HG03060 (cell line): ENCODE data around the gene FRAS1.
"Not testable (repeated sequence)": the region's sequence is repeated elsewhere in the genome, so short reads cannot be mapped to it uniquely, and the experiment has no call there.

Experiments
- ATAC-seq: cut with Tn5 transposase; IDR thresholded peaks from one replicate; pipeline ENCODE4 v1.9.1; 2021; ENCODE audit warnings: low read depth, moderate number of reproducible peaks; ENCODE audit not compliant: unreplicated experiment

Gene FRAS1

GRCh38 chr4:78057135-78057599 is at the start of gene FRAS1:
TSS of gene FRAS1 (plus strand) at chr4:78057323. CDS start at chr4:78058010, 687 bp downstream.
- ATAC-seq: no peak

- ATAC-seq: not testable (repeated sequence)
Measured at GRCh38 chr4:78011003-78011402, 46.1 kb upstream of the FRAS1 start.

GRCh38 chr4:78014889-78015886 is 41.9 kb upstream of the FRAS1 start:
- no peak for ATAC-seq

GRCh38 chr4:78018271-78019049 is 38.7 kb upstream of the FRAS1 start:
- ATAC-seq: no peak

GRCh38 chr4:78019414-78019813 is 37.7 kb upstream of the FRAS1 start:
- ATAC-seq: no peak

- ATAC-seq: no peak
Measured at GRCh38 chr4:78020677-78021076, 36.4 kb upstream of the FRAS1 start.

- ATAC-seq: no peak
Measured at GRCh38 chr4:78022517-78022916, 34.6 kb upstream of the FRAS1 start.

GRCh38 chr4:78024085-78024484 is 33.0 kb upstream of the FRAS1 start:
- no peak for ATAC-seq

- no peak for ATAC-seq
Measured at GRCh38 chr4:78024576-78025091, 32.5 kb upstream of the FRAS1 start.

- no peak for ATAC-seq
Measured at GRCh38 chr4:78031417-78031950, 25.6 kb upstream of the FRAS1 start.

- no peak for ATAC-seq
Measured at GRCh38 chr4:78032446-78032845, 24.7 kb upstream of the FRAS1 start.

GRCh38 chr4:78032929-78033328 is 24.2 kb upstream of the FRAS1 start:
- no peak for ATAC-seq

GRCh38 chr4:78033861-78034260 is 23.3 kb upstream of the FRAS1 start:
- ATAC-seq: no peak

- no peak for ATAC-seq
Measured at GRCh38 chr4:78038704-78039103, 18.4 kb upstream of the FRAS1 start.

- ATAC-seq: no peak
Measured at GRCh38 chr4:78039678-78040077, 17.4 kb upstream of the FRAS1 start.

GRCh38 chr4:78040431-78040830 is 16.7 kb upstream of the FRAS1 start:
- ATAC-seq: no peak

- ATAC-seq: no peak
Measured at GRCh38 chr4:78047366-78047765, 9.8 kb upstream of the FRAS1 start.

- no peak for ATAC-seq
Measured at GRCh38 chr4:78056265-78057129, 626 bp upstream of the FRAS1 start.

GRCh38 chr4:78057600-78058550 is 752 bp downstream of the FRAS1 start:
- ATAC-seq: no peak
